Mucosa of stomach (tissue), 1 donor: ENCODE data around the gene TAS2R40.

Experiments used
- H3K27me3 ChIP-seq: one replicate; pipeline ENCODE4 v1.7.0; 2013; ENCODE audit warnings: mild to moderate bottlenecking, low read length; ENCODE audit not compliant: control insufficient read depth, insufficient read depth
- H3K36me3 ChIP-seq: one replicate; pipeline ENCODE4 v1.7.0; 2013; ENCODE audit warnings: low read length; ENCODE audit not compliant: control insufficient read depth, insufficient read depth
- H3K4me1 ChIP-seq: one replicate; pipeline ENCODE4 v1.7.0; 2013; ENCODE audit warnings: mild to moderate bottlenecking, low read length; ENCODE audit not compliant: control insufficient read depth, insufficient read depth
- H3K4me3 ChIP-seq: one replicate; pipeline ENCODE4 v1.7.0; 2013; ENCODE audit warnings: low read length
- H3K9ac ChIP-seq: one replicate; pipeline ENCODE4 v1.7.0; 2013; ENCODE audit warnings: mild to moderate bottlenecking, low read length, moderate library complexity
- H3K9me3 ChIP-seq: one replicate; pipeline ENCODE4 v1.7.0; 2013; ENCODE audit warnings: mild to moderate bottlenecking, low read length, moderate library complexity; ENCODE audit not compliant: control insufficient read depth
- donor health status: Pancreatic carcinoma.

Gene TAS2R40

DNA sequence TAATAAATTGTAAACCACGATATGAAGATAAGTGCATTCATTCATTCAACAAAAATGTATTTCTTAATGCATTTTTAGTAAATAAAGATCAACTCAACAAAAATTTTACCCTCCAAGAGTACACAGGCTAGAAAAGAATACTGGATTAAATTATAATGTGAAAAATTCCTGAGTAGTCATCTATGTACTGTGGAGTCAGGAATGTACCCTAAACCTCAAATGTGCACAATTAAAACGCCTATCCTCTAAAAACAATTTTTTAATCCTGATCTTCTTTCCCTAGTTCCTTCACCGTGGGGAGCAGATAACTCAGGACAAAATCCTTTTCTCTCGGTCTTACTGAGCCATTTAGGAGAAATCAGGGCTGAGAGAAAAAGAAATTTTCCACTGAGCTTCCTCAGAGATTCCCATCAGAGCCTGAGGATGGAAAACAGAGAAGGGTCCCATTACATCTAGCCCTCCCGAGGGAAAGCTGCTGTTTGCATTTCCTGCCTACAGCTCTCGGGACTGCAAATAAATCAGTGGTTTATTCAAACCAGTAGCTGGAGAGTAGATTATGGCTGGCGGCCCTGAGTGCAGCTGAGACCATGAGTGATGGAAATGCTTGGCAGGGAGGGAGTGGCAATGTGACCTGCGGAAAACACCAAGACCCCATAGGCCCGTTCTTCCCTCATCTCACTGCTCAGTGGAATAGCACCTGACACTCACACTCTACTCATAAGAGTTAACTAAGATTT, 7.4 kb downstream of the TAS2R40 start:
- H3K9ac ChIP-seq = no peak overlapping the region
- no peaks in the 10 kb centered on the region for H3K4me1 ChIP-seq
- no peaks in the 10 kb centered on the region for H3K27me3 ChIP-seq
- H3K4me3 ChIP-seq = no peak overlapping the region
- no peaks in the 10 kb centered on the region for H3K9me3 ChIP-seq
- H3K36me3 ChIP-seq = no peaks in the 10 kb centered on the region

DNA sequence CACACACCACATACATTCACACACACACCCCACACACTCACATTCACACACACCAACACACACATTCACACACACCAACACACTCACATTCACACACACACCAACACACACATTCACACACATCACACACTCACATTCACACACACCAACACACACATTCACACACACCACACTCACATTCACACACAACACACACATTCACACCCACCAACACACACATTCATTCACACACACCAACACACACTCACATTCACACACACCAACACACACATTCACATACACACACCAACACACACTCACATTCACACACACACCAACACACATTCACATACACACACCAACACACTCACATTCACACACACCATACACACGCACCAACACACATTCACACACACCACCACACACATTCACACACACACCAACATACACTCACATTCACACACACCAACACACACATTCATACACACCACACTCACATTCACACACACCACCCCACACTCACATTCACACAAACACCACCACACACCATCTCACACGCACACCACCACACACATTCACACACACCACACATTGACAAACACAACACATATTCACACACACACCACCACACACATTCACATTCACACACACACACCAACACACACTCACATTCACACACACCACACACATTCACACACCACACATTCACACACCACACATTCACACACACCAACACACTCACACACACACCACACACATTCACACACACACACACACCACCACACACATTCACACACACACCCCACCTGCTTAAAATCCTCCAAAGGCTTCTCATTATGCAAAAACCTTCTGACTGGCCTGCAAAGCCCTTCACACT, 9.0 kb downstream of the TAS2R40 start:
- Histone ChIP-seq H3K4me3 (no peak overlapping the region), H3K27me3 (no peaks in the 10 kb centered on the region), H3K4me1 (no peaks in the 10 kb centered on the region), H3K9me3 (no peaks in the 10 kb centered on the region), H3K9ac (no peak overlapping the region), H3K36me3 (no peaks in the 10 kb centered on the region)

GRCh38 chr7:143233816-143234532, 12.1 kb downstream of the TAS2R40 start:
- H3K9me3 ChIP-seq = no peaks in the 10 kb centered on the region
- H3K4me3 ChIP-seq = no peak overlapping the region
- H3K36me3 ChIP-seq = no peaks in the 10 kb centered on the region
- H3K27me3 ChIP-seq = no peaks in the 10 kb centered on the region
- no peak overlapping the region for H3K9ac ChIP-seq
- H3K4me1 ChIP-seq = no peaks in the 10 kb centered on the region

GRCh38 chr7:143234533-143234875, 12.7 kb downstream of the TAS2R40 start:
- H3K36me3 ChIP-seq = no peaks in the 10 kb centered on the region
- no peak overlapping the region for H3K9ac ChIP-seq
- no peaks in the 10 kb centered on the region for H3K4me1 ChIP-seq
- no peaks in the 10 kb centered on the region for H3K27me3 ChIP-seq
- H3K9me3 ChIP-seq = no peaks in the 10 kb centered on the region
- no peak overlapping the region for H3K4me3 ChIP-seq

- Histone ChIP-seq H3K4me1 (peaks cover 2% of the 10 kb centered on the region), H3K4me3 (no peak overlapping the region), H3K36me3 (no peaks in the 10 kb centered on the region), H3K27me3 (no peaks in the 10 kb centered on the region), H3K9me3 (no peaks in the 10 kb centered on the region), H3K9ac (no peak overlapping the region)
Measured at GRCh38 chr7:143235561-143235960, 13.7 kb downstream of the TAS2R40 start.

- Histone ChIP-seq H3K9me3 (no peaks in the 10 kb centered on the region), H3K4me1 (peaks cover 7% of the 10 kb centered on the region), H3K9ac (no peak overlapping the region), H3K4me3 (no peak overlapping the region), H3K36me3 (no peaks in the 10 kb centered on the region), H3K27me3 (no peaks in the 10 kb centered on the region)
Measured at GRCh38 chr7:143236408-143236990, 14.7 kb downstream of the TAS2R40 start.

GRCh38 chr7:143237366-143237765, 15.5 kb downstream of the TAS2R40 start:
- Histone ChIP-seq H3K27me3 (no peaks in the 10 kb centered on the region), H3K4me3 (no peak overlapping the region), H3K4me1 (peaks cover 7% of the 10 kb centered on the region), H3K9me3 (no peaks in the 10 kb centered on the region), H3K36me3 (no peaks in the 10 kb centered on the region), H3K9ac (no peak overlapping the region)

- no peaks in the 10 kb centered on the region for H3K9me3 ChIP-seq
- H3K27me3 ChIP-seq = no peaks in the 10 kb centered on the region
- no peaks in the 10 kb centered on the region for H3K36me3 ChIP-seq
- H3K4me1 ChIP-seq = peaks cover 11% of the 10 kb centered on the region
- no peak overlapping the region for H3K9ac ChIP-seq
- no peak overlapping the region for H3K4me3 ChIP-seq
Measured at GRCh38 chr7:143238289-143238980, 16.6 kb downstream of the TAS2R40 start.

- Histone ChIP-seq H3K36me3 (no peaks in the 10 kb centered on the region), H3K9ac (no peak overlapping the region), H3K4me3 (no peak overlapping the region), H3K4me1 (peaks cover 24% of the 10 kb centered on the region), H3K27me3 (no peaks in the 10 kb centered on the region), H3K9me3 (no peaks in the 10 kb centered on the region)
Measured at GRCh38 chr7:143239813-143240212, 18.0 kb downstream of the TAS2R40 start.

DNA sequence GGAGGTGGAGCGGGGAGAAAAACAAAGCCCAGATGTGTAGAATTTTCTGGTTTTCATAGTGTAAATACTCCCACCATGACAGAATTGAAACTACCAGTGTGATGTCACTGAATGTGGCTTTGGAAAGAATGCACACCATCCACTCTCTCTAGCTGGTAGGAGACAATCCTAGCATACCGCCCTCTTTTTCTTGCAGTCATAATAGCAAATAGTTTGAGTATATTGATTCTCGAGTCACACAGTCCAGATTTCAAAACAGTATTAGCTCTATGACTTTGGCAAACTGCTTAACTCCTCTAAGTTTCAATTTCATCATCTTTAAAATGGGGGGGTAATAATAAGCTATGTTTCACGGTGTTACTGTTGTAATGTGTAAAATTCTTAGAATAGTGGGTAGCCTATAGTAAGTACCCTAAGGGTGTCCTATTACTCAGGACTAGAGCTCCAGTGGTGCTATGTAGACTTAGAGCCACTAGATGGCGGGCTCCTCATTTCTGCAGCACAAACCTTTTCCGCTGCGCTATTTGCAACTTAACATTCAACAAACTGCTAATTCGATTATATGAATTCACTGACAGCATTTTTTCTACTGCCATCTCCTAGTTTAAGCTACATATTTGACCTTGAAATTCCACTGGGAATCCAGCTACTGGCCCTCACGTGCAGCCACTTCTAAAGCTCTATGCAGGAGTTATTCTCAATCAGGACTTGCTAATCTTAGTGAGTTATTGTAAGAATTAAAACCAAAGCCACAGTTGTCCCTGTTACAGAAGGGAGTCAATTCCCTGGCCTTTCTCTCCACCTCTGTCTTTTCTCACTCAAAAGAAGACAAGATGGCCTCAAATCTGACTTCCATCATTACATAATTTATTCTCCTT, 18.7 kb downstream of the TAS2R40 start:
- no peaks in the 10 kb centered on the region for H3K9me3 ChIP-seq
- H3K27me3 ChIP-seq = no peaks in the 10 kb centered on the region
- no peak overlapping the region for H3K4me3 ChIP-seq
- H3K36me3 ChIP-seq = no peaks in the 10 kb centered on the region
- no peak overlapping the region for H3K9ac ChIP-seq
- H3K4me1 ChIP-seq = peaks cover 31% of the 10 kb centered on the region

DNA sequence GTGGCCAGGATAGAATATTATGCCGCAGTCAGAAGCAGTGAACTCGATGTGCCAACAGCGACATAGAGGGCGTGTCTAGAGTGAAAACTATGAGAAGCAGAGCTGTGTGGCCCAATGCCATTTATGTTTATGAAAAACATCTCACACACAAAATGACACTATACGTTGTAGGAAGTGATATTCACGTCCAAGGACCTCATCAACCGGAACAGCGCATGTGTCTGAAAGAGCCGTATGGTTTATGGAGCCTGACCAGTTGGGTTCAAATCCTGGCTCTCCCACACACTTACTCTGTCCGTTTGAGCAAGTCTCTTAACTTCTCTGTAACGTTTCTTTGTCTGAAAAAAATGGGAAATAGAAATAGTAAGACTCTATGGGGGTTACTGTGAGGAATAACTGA, 20.5 kb downstream of the TAS2R40 start:
- Histone ChIP-seq H3K9ac (no peak overlapping the region), H3K4me1 (peaks cover 33% of the 10 kb centered on the region), H3K27me3 (no peaks in the 10 kb centered on the region), H3K4me3 (no peak overlapping the region), H3K36me3 (no peaks in the 10 kb centered on the region), H3K9me3 (no peaks in the 10 kb centered on the region)
